Fibroblast of lung (primary cell): Measurements from ENCODE around the gene CDC42EP5. TPM values are rescaled to one million over a fixed set of nuclear protein-coding genes. Genes with fewer than 3 reads are reported as not detected.

Source experiments
- DNase-seq, 2 donors: peaks; one replicate each; pipeline versions ENCODE4 v3.0.0 to v3.0.0-alpha.2; 2010; ENCODE audit warnings: low read depth in 2 of 2
- H2AFZ ChIP-seq: 2 replicates; pipeline ENCODE4 v1.5.1; 2012; ENCODE audit warnings: low read length, control low read depth, inconsistent platforms
- H3K27ac ChIP-seq: 2 replicates; pipeline ENCODE4 v1.5.1; 2011; ENCODE audit warnings: low read length, control low read depth; ENCODE audit not compliant: insufficient read depth
- H3K27me3 ChIP-seq: 2 replicates; pipeline ENCODE4 v1.5.1; 2011; ENCODE audit warnings: mild to moderate bottlenecking, low read length; ENCODE audit not compliant: control insufficient read depth, insufficient read depth
- H3K36me3 ChIP-seq: 2 replicates; pipeline ENCODE4 v1.5.1; 2011; ENCODE audit warnings: low read length; ENCODE audit not compliant: control insufficient read depth, insufficient read depth
- H3K4me1 ChIP-seq: 2 replicates; pipeline ENCODE4 v1.5.1; 2011; ENCODE audit warnings: low read length; ENCODE audit not compliant: control insufficient read depth, insufficient read depth; ENCODE audit errors: extremely low read depth
- H3K4me2 ChIP-seq: 2 replicates; pipeline ENCODE4 v1.5.1; 2011; ENCODE audit warnings: low read length, control low read depth; ENCODE audit not compliant: insufficient read depth; ENCODE audit errors: extremely low read depth
- H3K4me3 ChIP-seq, 4 experiments: fragments of 200-600 bp in 1 of 4; sonication (generic) in 1 of 4; replicated peaks in 1 of 4; 2 replicates each; pipeline ENCODE4 v1.5.1; 2011 to 2016; ENCODE audit warnings: low read length in 4 of 4, low read depth in 3 of 4, mild to moderate bottlenecking in 3 of 4, control low read depth in 2 of 4, inconsistent platforms in 1 of 4, mixed read lengths in 1 of 4; ENCODE audit not compliant: insufficient read depth in 1 of 4; ENCODE audit errors: control extremely low read depth in 1 of 4
- H3K79me2 ChIP-seq: 2 replicates; pipeline ENCODE4 v1.5.1; 2012; ENCODE audit warnings: mild to moderate bottlenecking, low read length, inconsistent platforms; ENCODE audit not compliant: control insufficient read depth, insufficient read depth
- H3K9ac ChIP-seq: 2 replicates; pipeline ENCODE4 v1.5.1; 2011; ENCODE audit warnings: mild to moderate bottlenecking, low read length, control low read depth; ENCODE audit not compliant: insufficient read depth
- H3K9me3 ChIP-seq: 2 replicates; pipeline ENCODE4 v1.5.1; 2012; ENCODE audit warnings: low read depth, low read length; ENCODE audit not compliant: control insufficient read depth, insufficient read depth
- H4K20me1 ChIP-seq: 2 replicates; pipeline ENCODE4 v1.5.1; 2011; ENCODE audit warnings: low read length; ENCODE audit not compliant: control insufficient read depth, insufficient read depth; ENCODE audit errors: extremely low read depth
- EZH2 ChIP-seq: IDR thresholded peaks from 2 replicates; pipeline ENCODE4 v1.5.1; 2012; ENCODE audit warnings: low read length, control low read depth, mild to moderate bottlenecking; ENCODE audit errors: missing control alignments
- polyA plus RNA-seq, 2 donors: library from polyadenylated mRNA; depleted of rRNA in 1 of 2; stranded (reverse) in 1 of 2; unstranded in 1 of 2; fragments of >200 nt; gene quantifications; 2 replicates each; pipeline ENCODE4 v1.2.1, GENCODE V29; 2011 to 2012; ENCODE audit warnings: missing spikeins in 1 of 2
- total RNA-seq: library from RNA; depleted of rRNA; stranded (reverse); fragments of >200 nt; gene quantifications from 2 replicates; pipeline ENCODE4 v1.2.1, GENCODE V29; 2014
- TF ChIP-seq, protein P1 (sequence below), 2 donors: IDR thresholded peaks in 1 of 2; conservative IDR thresholded peaks in 1 of 2; 1 replicate in 1 of 2; 2 replicates in 1 of 2; pipeline ENCODE4 v1.5.1; 2011 to 2012; ENCODE audit warnings: low read length in 2 of 2, control low read depth in 1 of 2, inconsistent platforms in 1 of 2, low read depth in 1 of 2, mild to moderate bottlenecking in 1 of 2

CDC42EP5 gene
- total and polyA plus RNA-seq, 2 donors (not counting 1 experiment from before 2014, with no cell fraction given) = 7.2 to 14.7 TPM

DNA sequence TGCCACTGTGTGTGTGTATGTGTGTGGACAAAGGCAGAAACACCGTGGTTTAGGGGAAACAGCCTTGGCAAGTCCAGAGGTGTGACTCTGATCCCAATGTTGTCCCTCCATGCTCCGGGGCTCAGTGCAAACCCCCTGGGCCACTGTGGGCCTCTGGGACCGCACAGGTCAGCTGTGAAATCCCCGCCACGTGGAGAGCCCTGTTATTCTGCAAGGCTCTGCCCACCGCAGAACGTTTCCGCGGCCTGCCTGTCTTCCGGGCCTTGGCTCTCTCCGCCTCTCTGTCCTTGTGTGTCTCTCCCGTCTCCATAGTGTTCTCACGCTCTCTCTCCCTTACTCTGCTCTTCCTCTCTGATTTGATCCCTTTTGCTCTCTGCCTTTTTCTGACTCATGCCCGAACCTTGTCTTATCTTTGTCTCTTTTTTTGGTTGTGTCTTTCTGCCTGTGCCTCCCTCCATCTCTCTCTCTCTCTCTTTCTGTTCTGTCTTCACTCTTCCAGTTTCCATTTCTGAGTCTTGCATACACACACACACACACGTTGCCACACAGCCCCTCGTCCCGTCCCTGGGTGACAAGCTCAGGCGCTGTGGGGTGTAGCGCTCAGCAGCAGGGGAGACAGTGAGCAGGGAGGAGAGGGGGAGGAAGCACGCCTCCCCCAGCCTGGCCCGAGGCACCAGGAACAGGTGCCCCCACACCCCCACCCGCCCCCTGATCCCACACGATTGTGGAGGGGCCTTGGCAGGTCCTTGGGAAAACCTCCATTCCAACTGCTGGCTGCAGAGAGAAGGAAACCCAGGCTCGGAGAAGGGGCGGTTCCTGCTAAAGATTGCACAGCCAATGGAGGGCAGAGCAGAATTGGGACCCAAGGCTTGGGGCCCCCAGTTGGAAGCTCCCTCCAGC, 54.8 kb downstream of the CDC42EP5 start:
- Histone ChIP-seq H3K4me1 (no peaks in the 10 kb centered on the region), H3K4me2 (no peak overlapping the region), H4K20me1 (no peaks in the 10 kb centered on the region), H3K9ac (no peak overlapping the region), H3K9me3 (no peaks in the 10 kb centered on the region), H3K79me2 (no peaks in the 10 kb centered on the region), H2AFZ (peak overlapping the region; percentile 20), H3K4me3 (no peak overlapping the region), H3K27ac (no peak overlapping the region), H3K36me3 (no peaks in the 10 kb centered on the region), H3K27me3 (peaks cover 12% of the 10 kb centered on the region)
- peak in 1 of 2 donors; percentile 22 for DNase-seq
- TF ChIP-seq, protein P1, sequence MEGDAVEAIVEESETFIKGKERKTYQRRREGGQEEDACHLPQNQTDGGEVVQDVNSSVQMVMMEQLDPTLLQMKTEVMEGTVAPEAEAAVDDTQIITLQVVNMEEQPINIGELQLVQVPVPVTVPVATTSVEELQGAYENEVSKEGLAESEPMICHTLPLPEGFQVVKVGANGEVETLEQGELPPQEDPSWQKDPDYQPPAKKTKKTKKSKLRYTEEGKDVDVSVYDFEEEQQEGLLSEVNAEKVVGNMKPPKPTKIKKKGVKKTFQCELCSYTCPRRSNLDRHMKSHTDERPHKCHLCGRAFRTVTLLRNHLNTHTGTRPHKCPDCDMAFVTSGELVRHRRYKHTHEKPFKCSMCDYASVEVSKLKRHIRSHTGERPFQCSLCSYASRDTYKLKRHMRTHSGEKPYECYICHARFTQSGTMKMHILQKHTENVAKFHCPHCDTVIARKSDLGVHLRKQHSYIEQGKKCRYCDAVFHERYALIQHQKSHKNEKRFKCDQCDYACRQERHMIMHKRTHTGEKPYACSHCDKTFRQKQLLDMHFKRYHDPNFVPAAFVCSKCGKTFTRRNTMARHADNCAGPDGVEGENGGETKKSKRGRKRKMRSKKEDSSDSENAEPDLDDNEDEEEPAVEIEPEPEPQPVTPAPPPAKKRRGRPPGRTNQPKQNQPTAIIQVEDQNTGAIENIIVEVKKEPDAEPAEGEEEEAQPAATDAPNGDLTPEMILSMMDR (conservative IDR thresholded peaks at IDR 0.05 in 1 of 2, IDR thresholded peaks at IDR 0.05 in 1 of 2; ENCODE audit: low read depth in 1 of 2, low read length in 2 of 2) = no peak

DNA sequence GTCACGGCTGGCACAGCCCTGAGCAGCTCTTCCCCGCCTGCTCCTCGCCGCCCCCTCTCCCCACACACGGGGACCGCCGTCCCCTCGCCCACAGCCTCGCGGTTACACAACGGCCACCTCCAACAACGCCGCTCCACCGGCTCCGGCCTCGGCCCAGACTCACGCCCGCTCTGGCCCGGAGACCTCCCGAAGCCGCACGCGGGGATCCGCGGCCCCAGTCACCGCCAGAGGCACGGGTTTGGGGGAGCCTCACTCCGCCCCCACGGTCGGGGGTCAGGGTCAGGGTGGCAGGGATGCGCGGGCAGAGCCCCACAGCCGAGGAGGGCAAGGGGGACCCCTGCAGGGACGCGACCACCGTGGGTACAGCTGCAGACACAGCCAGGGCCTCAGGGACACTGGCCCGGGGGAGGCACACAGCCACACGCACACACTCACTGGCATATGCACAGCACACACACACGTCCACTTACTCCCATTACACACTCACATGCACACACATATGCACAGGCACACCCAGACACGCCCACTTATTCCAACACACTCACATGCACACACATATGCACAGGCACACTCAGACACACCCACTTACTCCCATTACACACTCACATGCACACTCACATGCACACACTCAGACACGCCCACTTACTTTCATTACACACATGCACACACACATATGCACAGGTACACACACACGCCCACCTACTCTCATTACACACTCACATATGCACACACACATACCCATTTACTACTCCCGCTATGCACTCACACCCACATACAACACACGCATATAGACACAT, 56.2 kb downstream of the CDC42EP5 start:
- Histone ChIP-seq H3K9me3 (no peaks in the 10 kb centered on the region), H4K20me1 (no peaks in the 10 kb centered on the region), H3K9ac (no peak overlapping the region), H3K36me3 (no peaks in the 10 kb centered on the region), H3K4me1 (no peaks in the 10 kb centered on the region), H2AFZ (no peak overlapping the region), H3K4me3 (no peak overlapping the region), H3K4me2 (no peak overlapping the region), H3K27ac (no peak overlapping the region), H3K27me3 (peaks cover 12% of the 10 kb centered on the region), H3K79me2 (no peaks in the 10 kb centered on the region)
- no peak for DNase-seq
- TF ChIP-seq, protein P1 (conservative IDR thresholded peaks at IDR 0.05 in 1 of 2, IDR thresholded peaks at IDR 0.05 in 1 of 2; ENCODE audit: low read depth in 1 of 2, low read length in 2 of 2) = no peak
- no peak for TF ChIP-seq EZH2
